ENCODE data around the gene QDPR. TPM values are rescaled to one million over a fixed set of nuclear protein-coding genes. Genes with fewer than 3 reads are reported as not detected.
"Not testable (repeated sequence)": the region's sequence is repeated elsewhere in the genome, so short reads cannot be mapped to it uniquely, and the experiment has no call there.

QDPR gene
- total RNA-seq, 1 experiment from 2014 or later: 39.2 TPM

DNA sequence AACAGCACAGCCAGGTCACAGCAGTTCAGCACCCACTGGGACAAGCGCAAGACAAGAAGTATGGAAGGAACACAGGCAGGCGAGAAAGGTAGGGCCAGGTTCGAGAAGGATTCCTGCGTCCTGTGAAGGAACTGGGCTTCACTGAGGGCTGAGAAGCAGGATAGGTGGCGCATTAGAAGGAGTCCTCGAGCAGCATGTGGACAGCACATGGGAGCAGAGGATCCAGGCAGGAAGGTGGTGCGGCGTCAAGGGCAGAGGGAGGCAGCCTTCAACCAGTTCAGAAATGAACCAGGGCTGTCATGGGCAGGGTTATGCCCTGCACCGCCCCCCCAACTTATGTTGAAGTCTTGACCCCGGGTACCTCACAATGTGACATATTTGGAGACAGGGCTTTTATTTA is 34.3 kb upstream of the QDPR start:
- no TSS peak for BruUV-seq (replicated peaks)
- CTCF ChIA-PET: interaction anchor here (0.5 to 4.4 kb wide), 5 partner anchors 17 to 1047 kb away, joined by 3 to 50 read pairs (median 4); no protein-coding TSS in a partner anchor
- H3K4me3 Mint-ChIP-seq (ENCODE audit: unreplicated experiment): no peak overlapping the region
- no peak for DNase-seq (ENCODE audit: unreplicated experiment)
- H3K27me3 Mint-ChIP-seq (ENCODE audit: insufficient read depth, unreplicated experiment): no peaks in the 10 kb centered on the region
- TF ChIP-seq, protein P1, sequence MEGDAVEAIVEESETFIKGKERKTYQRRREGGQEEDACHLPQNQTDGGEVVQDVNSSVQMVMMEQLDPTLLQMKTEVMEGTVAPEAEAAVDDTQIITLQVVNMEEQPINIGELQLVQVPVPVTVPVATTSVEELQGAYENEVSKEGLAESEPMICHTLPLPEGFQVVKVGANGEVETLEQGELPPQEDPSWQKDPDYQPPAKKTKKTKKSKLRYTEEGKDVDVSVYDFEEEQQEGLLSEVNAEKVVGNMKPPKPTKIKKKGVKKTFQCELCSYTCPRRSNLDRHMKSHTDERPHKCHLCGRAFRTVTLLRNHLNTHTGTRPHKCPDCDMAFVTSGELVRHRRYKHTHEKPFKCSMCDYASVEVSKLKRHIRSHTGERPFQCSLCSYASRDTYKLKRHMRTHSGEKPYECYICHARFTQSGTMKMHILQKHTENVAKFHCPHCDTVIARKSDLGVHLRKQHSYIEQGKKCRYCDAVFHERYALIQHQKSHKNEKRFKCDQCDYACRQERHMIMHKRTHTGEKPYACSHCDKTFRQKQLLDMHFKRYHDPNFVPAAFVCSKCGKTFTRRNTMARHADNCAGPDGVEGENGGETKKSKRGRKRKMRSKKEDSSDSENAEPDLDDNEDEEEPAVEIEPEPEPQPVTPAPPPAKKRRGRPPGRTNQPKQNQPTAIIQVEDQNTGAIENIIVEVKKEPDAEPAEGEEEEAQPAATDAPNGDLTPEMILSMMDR (IDR thresholded peaks at IDR 0.05; ENCODE audit: unreplicated experiment): no peak
- intact Hi-C loops (cut with micrococcal nuclease): no loop called here
- no peak overlapping the region for H3K27ac Mint-ChIP-seq (ENCODE audit: low read depth, unreplicated experiment)
- H3K9me3 Mint-ChIP-seq (ENCODE audit: unreplicated experiment): no peaks in the 10 kb centered on the region
- POLR2A ChIA-PET: interaction anchor here (1.2 kb wide), 1 partner anchor 11 kb away, joined by 4 read pairs; no protein-coding TSS in a partner anchor
- no peaks in the 10 kb centered on the region for H3K4me1 Mint-ChIP-seq (ENCODE audit: insufficient read depth, unreplicated experiment)
- no peaks in the 10 kb centered on the region for H3K36me3 Mint-ChIP-seq (ENCODE audit: insufficient read depth, unreplicated experiment)

DNA sequence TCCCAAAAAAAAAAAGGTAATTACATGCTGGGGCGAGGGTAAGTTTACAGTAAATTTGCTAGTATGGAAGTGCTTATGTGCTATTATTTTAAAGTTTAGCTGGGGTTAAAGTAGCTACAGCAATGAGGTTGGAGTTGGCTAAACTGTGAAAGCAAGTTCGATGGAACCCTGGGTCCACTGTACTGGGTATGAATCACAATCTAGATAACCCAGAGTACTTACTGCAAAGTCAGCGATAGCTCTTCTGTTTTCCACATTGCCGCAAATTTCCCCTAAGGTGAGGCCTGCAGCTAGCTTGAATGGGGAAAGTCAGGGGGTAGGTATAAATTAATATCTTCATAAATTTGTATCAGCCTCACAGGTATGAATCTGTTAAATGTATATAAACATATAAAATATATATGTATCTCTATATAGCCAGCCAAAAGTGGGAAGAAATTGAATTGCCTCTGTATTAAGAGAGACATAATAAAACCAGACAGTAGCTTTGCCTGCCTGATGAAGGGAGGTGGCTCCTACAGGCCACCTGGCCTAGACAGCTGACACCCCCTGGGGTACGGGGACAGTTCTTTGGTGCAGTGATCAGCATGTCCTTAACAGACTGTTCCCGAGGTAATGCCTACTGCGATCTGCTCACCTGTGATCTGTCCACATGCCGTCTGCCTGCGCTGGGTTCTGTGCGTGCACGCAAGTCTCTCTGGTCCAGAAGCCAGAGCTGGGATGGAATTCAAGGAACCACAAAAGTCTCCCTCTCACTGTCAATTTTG is 33.7 kb upstream of the QDPR start:
- Mint-ChIP-seq H3K27ac (ENCODE audit: low read depth, unreplicated experiment) (no peak overlapping the region), H3K4me1 (ENCODE audit: insufficient read depth, unreplicated experiment) (no peaks in the 10 kb centered on the region), H3K4me3 (ENCODE audit: unreplicated experiment) (no peak overlapping the region), H3K9me3 (ENCODE audit: unreplicated experiment) (no peaks in the 10 kb centered on the region), H3K36me3 (ENCODE audit: insufficient read depth, unreplicated experiment) (no peaks in the 10 kb centered on the region), H3K27me3 (ENCODE audit: insufficient read depth, unreplicated experiment) (peaks cover 1% of the 10 kb centered on the region)
- no TSS peak for BruUV-seq (replicated peaks)
- CTCF ChIA-PET: interaction anchor here (0.6 to 1.2 kb wide), 4 partner anchors 10 to 51 kb away, joined by 3 to 4 read pairs (median 3); no protein-coding TSS in a partner anchor
- intact Hi-C loops (cut with micrococcal nuclease): no loop called here
- POLR2A ChIA-PET: interaction anchor here (1.0 to 1.5 kb wide), 3 partner anchors 11 to 265 kb away, joined by 3 to 4 read pairs (median 4); partner anchors contain the start of gene DCAF16
- TF ChIP-seq, protein P1 (IDR thresholded peaks at IDR 0.05; ENCODE audit: unreplicated experiment): no peak
- DNase-seq (ENCODE audit: unreplicated experiment): no peak

DNA sequence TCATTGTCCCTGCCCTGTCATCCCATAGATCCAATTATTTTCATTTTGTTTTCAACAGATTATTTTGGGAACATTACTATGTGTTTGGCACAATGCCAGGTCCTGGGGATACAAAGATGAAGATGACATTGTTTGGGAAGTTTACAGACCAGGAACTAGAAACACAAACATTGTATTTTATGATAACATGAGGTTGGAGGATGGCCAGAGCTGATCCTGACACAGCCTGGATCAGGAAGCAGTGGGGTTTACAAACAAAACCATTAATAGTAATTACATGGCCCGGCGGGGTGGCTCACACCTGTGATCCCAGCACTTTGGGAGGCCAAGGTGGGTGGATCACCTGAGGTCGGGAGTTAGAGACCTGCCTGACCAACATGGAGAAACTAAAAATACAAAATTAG is 32.9 kb upstream of the QDPR start:
- TF ChIP-seq, protein P1 (IDR thresholded peaks at IDR 0.05; ENCODE audit: unreplicated experiment): no peak
- CTCF ChIA-PET: interaction anchor here (0.7 to 1.0 kb wide), 3 partner anchors 9 to 136 kb away, joined by 3 read pairs; no protein-coding TSS in a partner anchor

DNA sequence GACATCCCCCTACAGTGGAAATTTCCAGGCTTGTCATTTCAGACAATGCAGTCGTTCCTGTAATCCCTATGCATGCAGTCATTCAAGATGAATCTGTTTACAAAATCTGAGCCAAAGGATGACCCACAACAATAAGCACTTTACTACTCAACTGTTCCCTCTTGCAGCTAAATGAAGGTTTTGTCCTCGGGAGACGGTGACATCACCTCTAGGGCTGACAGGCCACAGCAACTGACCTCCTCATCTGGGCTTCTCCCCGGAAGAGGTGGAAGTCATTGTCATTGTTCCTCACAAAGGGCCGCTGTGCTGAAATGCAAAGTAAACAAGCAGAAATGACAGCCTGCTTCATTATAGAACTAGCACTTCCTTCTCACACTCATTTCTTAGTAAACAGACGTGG is 32.3 kb upstream of the QDPR start:
- TF ChIP-seq, protein P1 (IDR thresholded peaks at IDR 0.05; ENCODE audit: unreplicated experiment): no peak
- Mint-ChIP-seq H3K4me3 (ENCODE audit: unreplicated experiment) (no peak overlapping the region), H3K27ac (ENCODE audit: low read depth, unreplicated experiment) (no peak overlapping the region), H3K9me3 (ENCODE audit: unreplicated experiment) (no peaks in the 10 kb centered on the region), H3K27me3 (ENCODE audit: insufficient read depth, unreplicated experiment) (peaks cover 11% of the 10 kb centered on the region), H3K4me1 (ENCODE audit: insufficient read depth, unreplicated experiment) (no peaks in the 10 kb centered on the region), H3K36me3 (ENCODE audit: insufficient read depth, unreplicated experiment) (no peaks in the 10 kb centered on the region)
- no TSS peak for BruUV-seq (replicated peaks)
- ChIA-PET CTCF (interaction anchor here (0.7 kb wide), 1 partner anchor 136 kb away, joined by 3 read pairs; no protein-coding TSS in a partner anchor), POLR2A (interaction anchor here (1.0 to 1.5 kb wide), 3 partner anchors 9 to 266 kb away, joined by 3 to 4 read pairs (median 3); partner anchors contain the start of genes DCAF16 and QDPR)
- intact Hi-C loops (cut with micrococcal nuclease): no loop called here
- no peak for DNase-seq (ENCODE audit: unreplicated experiment)

More for the DNA sequence above, 32.9 kb upstream of the QDPR start:
- Mint-ChIP-seq H3K27me3 (ENCODE audit: insufficient read depth, unreplicated experiment) (peaks cover 8% of the 10 kb centered on the region), H3K4me3 (ENCODE audit: unreplicated experiment) (no peak overlapping the region), H3K4me1 (ENCODE audit: insufficient read depth, unreplicated experiment) (no peaks in the 10 kb centered on the region), H3K27ac (ENCODE audit: low read depth, unreplicated experiment) (no peak overlapping the region), H3K9me3 (ENCODE audit: unreplicated experiment) (no peaks in the 10 kb centered on the region), H3K36me3 (ENCODE audit: insufficient read depth, unreplicated experiment) (no peaks in the 10 kb centered on the region)
- no TSS peak for BruUV-seq (replicated peaks)
- intact Hi-C loops (cut with micrococcal nuclease): no loop called here
- DNase-seq (ENCODE audit: unreplicated experiment): no peak
- POLR2A ChIA-PET: interaction anchor here (1.0 to 1.5 kb wide), 5 partner anchors 9 to 265 kb away, joined by 3 to 4 read pairs (median 3); partner anchors contain the start of genes DCAF16 and QDPR

DNA sequence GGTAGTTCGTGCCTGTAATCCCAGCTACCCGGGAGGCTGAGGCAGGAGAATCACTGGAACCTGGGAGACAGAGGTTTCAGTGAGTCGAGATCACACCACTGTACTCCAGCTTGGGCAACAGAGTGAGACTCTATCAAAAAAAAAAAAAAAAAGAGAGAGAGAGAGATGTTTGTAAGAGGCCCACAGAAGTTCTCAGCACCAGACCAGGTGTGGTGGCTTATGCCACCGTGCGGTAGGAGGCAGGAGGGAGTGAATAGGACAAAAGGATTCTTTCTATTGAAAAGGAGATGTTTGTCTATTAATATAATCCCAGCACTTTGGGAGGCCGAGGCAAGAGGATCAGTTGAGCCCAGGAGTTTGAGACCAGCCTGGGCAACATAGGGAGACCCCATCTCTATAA is 25.2 kb upstream of the QDPR start:
- H3K9me3 Mint-ChIP-seq (ENCODE audit: unreplicated experiment); BruUV-seq (replicated peaks); H3K27ac Mint-ChIP-seq (ENCODE audit: low read depth, unreplicated experiment); POLR2A ChIA-PET; H3K4me3 Mint-ChIP-seq (ENCODE audit: unreplicated experiment); H3K4me1 Mint-ChIP-seq (ENCODE audit: insufficient read depth, unreplicated experiment); DNase-seq (ENCODE audit: unreplicated experiment); H3K36me3 Mint-ChIP-seq (ENCODE audit: insufficient read depth, unreplicated experiment); intact Hi-C loops (cut with micrococcal nuclease): not testable (repeated sequence)
- H3K27me3 Mint-ChIP-seq (ENCODE audit: insufficient read depth, unreplicated experiment): peaks cover 11% of the 10 kb centered on the region
- CTCF ChIA-PET: interaction anchor here (0.7 kb wide), 1 partner anchor 90 kb away, joined by 3 read pairs; no protein-coding TSS in a partner anchor
